K562 (cell line): ENCODE results near the gene PLCD1.

Experiments used
- E2F1 ChIP-seq: sonication (generic); formaldehyde crosslinking; IDR thresholded peaks from 2 replicates; pipeline ENCODE4 v1.8.1; 2023; ENCODE audit warnings: mild to moderate bottlenecking, missing genetic modification reagents, moderate library complexity
- FIP1L1 ChIP-seq: fragments of 200-400 bp; formaldehyde crosslinking; IDR thresholded peaks from 2 replicates; pipeline ENCODE4 v1.6.1; 2018; ENCODE audit warnings: mild to moderate bottlenecking, low read depth, low read length; ENCODE audit not compliant: poor library complexity, severe bottlenecking
- FUS ChIP-seq: fragments of 200-400 bp; formaldehyde crosslinking; optimal IDR thresholded peaks from 2 replicates; pipeline ENCODE3; 2017; ENCODE audit warnings: low read depth, low read length
- RFX1 ChIP-seq: fragments of 450-650 bp; IDR thresholded peaks from 2 replicates; pipeline ENCODE4 v1.6.1; 2016; ENCODE audit warnings: mild to moderate bottlenecking, moderate library complexity
- TARDBP ChIP-seq: fragments of 450-650 bp; IDR thresholded peaks from 2 replicates; pipeline ENCODE4 v1.6.1; 2016
- ZNF79 ChIP-seq: fragments of 250-450 bp; sonication (Bioruptor Pico); IDR thresholded peaks from 2 replicates; pipeline ENCODE4 v1.4.0; 2020; ENCODE audit warnings: low read depth, mild to moderate bottlenecking, moderate library complexity
- TF ChIP-seq, protein P1 (sequence below): fragments of 250-450 bp; sonication (Bioruptor Pico); IDR thresholded peaks from 2 replicates; pipeline ENCODE4 v1.8.0; 2022; ENCODE audit warnings: moderate library complexity, mild to moderate bottlenecking, inconsistent platforms
- TF ChIP-seq, protein P2 (sequence below), 2 experiments: fragments of 450-650 bp; IDR thresholded peaks; 2 replicates each; pipeline ENCODE4 v1.6.1; 2016; ENCODE audit warnings: mild to moderate bottlenecking in 2 of 2, borderline replicate concordance in 1 of 2, low read depth in 1 of 2, moderate library complexity in 1 of 2

DNA sequence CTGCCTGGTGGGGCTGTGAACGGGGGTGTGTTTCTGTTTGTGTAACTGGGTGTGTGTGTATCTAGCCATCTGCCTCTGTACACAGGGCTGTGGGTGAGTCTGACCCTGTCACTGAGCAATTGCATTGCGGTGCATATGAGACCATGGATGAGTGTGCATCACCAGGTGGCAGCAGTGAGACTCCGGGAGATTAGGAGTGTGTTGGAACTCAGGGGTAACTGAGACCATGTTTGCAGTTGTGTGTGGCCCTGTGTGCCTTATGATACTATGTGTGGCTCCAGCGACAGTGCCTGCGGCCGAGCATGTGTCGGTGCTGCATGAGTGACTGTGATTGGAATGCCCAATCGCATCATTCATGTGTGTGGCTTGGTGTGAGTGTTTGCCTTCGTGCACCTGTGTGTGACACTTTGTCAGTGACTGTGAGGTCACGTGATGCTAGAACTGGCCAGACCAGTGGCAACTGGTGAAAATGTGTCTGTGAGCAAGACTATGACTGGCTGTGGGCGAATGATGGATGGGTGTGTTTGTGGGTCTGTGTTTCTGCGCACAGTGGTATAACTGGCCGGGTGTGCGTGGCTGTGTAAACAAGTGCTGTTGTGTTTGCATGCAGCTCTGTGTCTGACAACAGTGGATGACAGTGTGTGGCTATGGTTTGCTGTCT lies 24.9 kb downstream of the PLCD1 start:
- no peak for TF ChIP-seq RFX1
- TF ChIP-seq TARDBP: no peak
- TF ChIP-seq ZNF79 (CRISPR knock-in tag): no peak
- TF ChIP-seq, protein P1, sequence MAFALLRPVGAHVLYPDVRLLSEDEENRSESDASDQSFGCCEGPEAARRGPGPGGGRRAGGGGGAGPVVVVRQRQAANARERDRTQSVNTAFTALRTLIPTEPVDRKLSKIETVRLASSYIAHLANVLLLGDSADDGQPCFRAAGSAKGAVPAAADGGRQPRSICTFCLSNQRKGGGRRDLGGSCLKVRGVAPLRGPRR (CRISPR knock-in tag): no peak
- TF ChIP-seq E2F1 (CRISPR knock-in tag): no peak
- no peak for TF ChIP-seq FIP1L1
- TF ChIP-seq FUS: no peak
- TF ChIP-seq, protein P2, sequence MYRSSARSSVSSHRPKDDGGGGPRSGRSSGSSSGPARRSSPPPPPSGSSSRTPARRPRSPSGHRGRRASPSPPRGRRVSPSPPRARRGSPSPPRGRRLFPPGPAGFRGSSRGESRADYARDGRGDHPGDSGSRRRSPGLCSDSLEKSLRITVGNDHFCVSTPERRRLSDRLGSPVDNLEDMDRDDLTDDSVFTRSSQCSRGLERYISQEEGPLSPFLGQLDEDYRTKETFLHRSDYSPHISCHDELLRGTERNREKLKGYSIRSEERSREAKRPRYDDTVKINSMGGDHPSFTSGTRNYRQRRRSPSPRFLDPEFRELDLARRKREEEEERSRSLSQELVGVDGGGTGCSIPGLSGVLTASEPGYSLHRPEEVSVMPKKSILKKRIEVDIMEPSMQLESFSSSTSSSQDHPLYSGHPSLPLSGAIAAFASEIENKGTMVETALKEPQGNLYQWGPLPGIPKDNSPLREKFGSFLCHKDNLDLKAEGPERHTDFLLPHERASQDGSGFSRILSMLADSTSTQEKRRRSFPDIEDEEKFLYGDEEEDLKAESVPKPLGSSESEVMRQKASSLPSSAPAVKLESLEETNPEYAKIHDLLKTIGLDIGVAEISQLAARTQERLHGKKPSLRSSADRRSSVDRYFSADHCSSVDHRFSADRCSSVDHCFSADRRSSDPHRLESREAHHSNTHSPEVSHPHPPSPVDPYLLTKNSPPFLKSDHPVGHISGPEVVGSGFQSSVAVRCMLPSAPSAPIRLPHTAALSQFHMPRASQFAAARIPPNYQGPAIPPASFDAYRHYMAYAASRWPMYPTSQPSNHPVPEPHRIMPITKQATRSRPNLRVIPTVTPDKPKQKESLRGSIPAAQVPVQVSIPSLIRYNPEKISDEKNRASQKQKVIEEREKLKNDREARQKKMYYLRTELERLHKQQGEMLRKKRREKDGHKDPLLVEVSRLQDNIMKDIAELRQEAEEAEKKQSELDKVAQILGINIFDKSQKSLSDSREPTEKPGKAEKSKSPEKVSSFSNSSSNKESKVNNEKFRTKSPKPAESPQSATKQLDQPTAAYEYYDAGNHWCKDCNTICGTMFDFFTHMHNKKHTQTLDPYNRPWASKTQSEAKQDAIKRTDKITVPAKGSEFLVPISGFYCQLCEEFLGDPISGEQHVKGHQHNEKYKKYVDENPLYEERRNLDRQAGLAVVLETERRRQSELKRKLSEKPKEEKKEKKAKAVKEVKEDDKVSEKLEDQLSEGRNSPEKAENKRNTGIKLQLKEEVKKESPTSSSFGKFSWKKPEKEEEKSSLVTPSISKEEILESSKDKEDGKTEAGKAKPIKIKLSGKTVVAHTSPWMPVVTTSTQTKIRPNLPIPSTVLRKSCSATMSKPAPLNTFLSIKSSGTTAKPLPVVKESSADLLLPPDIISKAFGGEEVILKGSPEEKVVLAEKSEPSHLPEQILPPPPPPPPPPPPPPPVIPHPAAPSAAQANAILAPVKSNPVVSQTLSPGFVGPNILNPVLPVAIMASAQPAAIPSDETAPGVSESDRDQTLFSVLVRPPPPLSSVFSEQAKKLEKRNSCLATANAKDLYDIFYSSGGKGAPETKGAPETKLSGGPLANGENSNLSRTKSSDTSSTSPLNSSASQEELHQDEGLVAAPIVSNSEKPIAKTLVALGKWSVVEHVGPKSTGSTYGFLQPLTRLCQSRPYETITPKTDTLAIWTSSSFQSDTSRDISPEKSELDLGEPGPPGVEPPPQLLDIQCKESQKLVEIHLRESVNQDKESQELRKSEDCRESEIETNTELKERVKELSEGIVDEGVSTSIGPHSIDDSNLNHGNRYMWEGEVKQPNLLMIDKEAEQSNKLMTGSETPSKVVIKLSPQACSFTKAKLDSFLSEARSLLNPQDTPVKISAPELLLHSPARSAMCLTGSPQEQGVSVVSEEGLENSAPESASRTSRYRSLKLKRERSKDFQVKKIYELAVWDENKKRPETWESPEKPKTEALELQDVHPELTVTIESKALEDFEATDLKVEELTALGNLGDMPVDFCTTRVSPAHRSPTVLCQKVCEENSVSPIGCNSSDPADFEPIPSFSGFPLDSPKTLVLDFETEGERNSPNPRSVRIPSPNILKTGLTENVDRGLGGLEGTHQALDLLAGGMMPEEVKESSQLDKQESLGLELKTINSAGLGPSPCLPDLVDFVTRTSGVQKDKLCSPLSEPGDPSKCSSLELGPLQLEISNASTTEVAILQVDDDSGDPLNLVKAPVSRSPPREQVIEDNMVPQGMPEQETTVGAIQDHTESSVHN (IDR thresholded peaks at IDR 0.05; ENCODE audit: borderline replicate concordance in 1 of 2, low read depth in 1 of 2): no peak
